Measurements from ENCODE around the gene WDR88. TPM values are rescaled to one million over a fixed set of nuclear protein-coding genes. Genes with fewer than 3 reads are reported as not detected.

WDR88 gene
- polyA plus RNA-seq, 1 donor (not counting 4 experiments of a cell fraction or from before 2014, with no cell fraction given) = not detected

GRCh38 chr19:33210266-33210940 is 78.5 kb downstream of the WDR88 start:
- dilution Hi-C loops (cut with MboI; ENCODE audit: extremely low pct_ligation_motif_present, low sequenced_read_pairs) = no loop called here
- Histone ChIP-seq H3K9me3 (ENCODE audit: control insufficient read depth, low read depth, low read length) (no peaks in the 10 kb centered on the region), H3K36me3 (ENCODE audit: control insufficient read depth in 2 of 2, extremely low read depth in 1 of 2, insufficient read depth in 2 of 2, low read length in 2 of 2) (no peaks in the 10 kb centered on the region), H3K4me1 (ENCODE audit: control insufficient read depth, extremely low read depth, insufficient read depth, low read length) (no peaks in the 10 kb centered on the region), H3K27me3 (ENCODE audit: control insufficient read depth, extremely low read depth, insufficient read depth, low read length) (no peaks in the 10 kb centered on the region), H3K9me1 (ENCODE audit: control insufficient read depth, extremely low read depth, insufficient read depth, low read length) (no peaks in the 10 kb centered on the region), H3K4me2 (ENCODE audit: control insufficient read depth, extremely low read depth, insufficient read depth, low read depth, low read length) (no peak overlapping the region), H2AFZ (ENCODE audit: control insufficient read depth, low read length) (no peak overlapping the region), H3K27ac (ENCODE audit: control insufficient read depth, insufficient read depth, low read length) (no peak overlapping the region), H3K79me2 (ENCODE audit: control insufficient read depth, insufficient read depth, low read length) (no peaks in the 10 kb centered on the region), H4K20me1 (ENCODE audit: control insufficient read depth, extremely low read depth, insufficient read depth, low read length) (no peaks in the 10 kb centered on the region), H3K4me3 (ENCODE audit: control insufficient read depth in 2 of 3, extremely low read depth in 1 of 3, insufficient read depth in 2 of 3, low read depth in 1 of 3, low read length in 3 of 3) (no peak overlapping the region), H3K9ac (ENCODE audit: control insufficient read depth, extremely low read depth, insufficient read depth, low read length) (no peak overlapping the region)
- TF ChIP-seq EZH2 (IDR thresholded peaks at IDR 0.05; ENCODE audit: low read length) (no peak), CTCF (optimal IDR thresholded peaks at IDR 0.05 in 1 of 3, IDR thresholded peaks at IDR 0.05 in 1 of 3, conservative IDR thresholded peaks at IDR 0.05 in 1 of 3; ENCODE audit: extremely low read depth in 1 of 3, insufficient read depth in 2 of 3, low read length in 3 of 3) (no peak)
- no peak for DNase-seq (ENCODE audit: low read depth, low spot score)
- no peak for FAIRE-seq

- H4K20me1 ChIP-seq (ENCODE audit: control insufficient read depth, extremely low read depth, insufficient read depth, low read length) = no peaks in the 10 kb centered on the region
- H3K4me2 ChIP-seq (ENCODE audit: control insufficient read depth, extremely low read depth, insufficient read depth, low read depth, low read length) = no peak overlapping the region
- no peak for TF ChIP-seq CTCF (optimal IDR thresholded peaks at IDR 0.05 in 1 of 3, IDR thresholded peaks at IDR 0.05 in 1 of 3, conservative IDR thresholded peaks at IDR 0.05 in 1 of 3; ENCODE audit: extremely low read depth in 1 of 3, insufficient read depth in 2 of 3, low read length in 3 of 3)
- no peak for TF ChIP-seq EZH2 (IDR thresholded peaks at IDR 0.05; ENCODE audit: low read length)
- H3K9me1 ChIP-seq (ENCODE audit: control insufficient read depth, extremely low read depth, insufficient read depth, low read length) = no peaks in the 10 kb centered on the region
- no peak overlapping the region for H3K27ac ChIP-seq (ENCODE audit: control insufficient read depth, insufficient read depth, low read length)
- no peak for DNase-seq (ENCODE audit: low read depth, low spot score)
- H3K9me3 ChIP-seq (ENCODE audit: control insufficient read depth, low read depth, low read length) = no peaks in the 10 kb centered on the region
- no peaks in the 10 kb centered on the region for H3K27me3 ChIP-seq (ENCODE audit: control insufficient read depth, extremely low read depth, insufficient read depth, low read length)
- no peak overlapping the region for H3K4me3 ChIP-seq (ENCODE audit: control insufficient read depth in 2 of 3, extremely low read depth in 1 of 3, insufficient read depth in 2 of 3, low read depth in 1 of 3, low read length in 3 of 3)
- H2AFZ ChIP-seq (ENCODE audit: control insufficient read depth, low read length) = no peak overlapping the region
- dilution Hi-C loops (cut with MboI; ENCODE audit: extremely low pct_ligation_motif_present, low sequenced_read_pairs) = no loop called here
- no peaks in the 10 kb centered on the region for H3K36me3 ChIP-seq (ENCODE audit: control insufficient read depth in 2 of 2, extremely low read depth in 1 of 2, insufficient read depth in 2 of 2, low read length in 2 of 2)
- no peaks in the 10 kb centered on the region for H3K79me2 ChIP-seq (ENCODE audit: control insufficient read depth, insufficient read depth, low read length)
- no peaks in the 10 kb centered on the region for H3K4me1 ChIP-seq (ENCODE audit: control insufficient read depth, extremely low read depth, insufficient read depth, low read length)
- no peak for FAIRE-seq
- no peak overlapping the region for H3K9ac ChIP-seq (ENCODE audit: control insufficient read depth, extremely low read depth, insufficient read depth, low read length)
Observed at GRCh38 chr19:33211794-33212435, 80.0 kb downstream of the WDR88 start.

Measured in keratinocyte (primary cell).